Measurements from ENCODE around the gene TNRC6C. TPM values are rescaled to one million over a fixed set of nuclear protein-coding genes. Genes with fewer than 3 reads are reported as not detected.

TNRC6C gene
- total and polyA plus RNA-seq, 9 donors = 8.1 to 11.1 (median 8.8) TPM

GRCh38 chr17:78142119-78142861, 183.8 kb downstream of the TNRC6C start:
- DNase-seq = no peak
- Histone ChIP-seq H3K9me3 (replicated peaks; ENCODE audit: control insufficient read depth, low read depth, low read length) (no peaks in the 10 kb centered on the region), H3K27me3 (ENCODE audit: control insufficient read depth, insufficient read depth, low read length) (no peaks in the 10 kb centered on the region), H3K4me3 (ENCODE audit: low read length) (no peak overlapping the region), H3K27ac (ENCODE audit: low read length) (no peak overlapping the region), H3K4me1 (ENCODE audit: control insufficient read depth, insufficient read depth, low read length) (peaks cover 57% of the 10 kb centered on the region), H3K36me3 (ENCODE audit: control insufficient read depth, insufficient read depth, low read length) (no peaks in the 10 kb centered on the region)
- WGBS (ENCODE audit: insufficient coverage) = 43% methylated on average over 6 of the region's 16 CpGs

DNA sequence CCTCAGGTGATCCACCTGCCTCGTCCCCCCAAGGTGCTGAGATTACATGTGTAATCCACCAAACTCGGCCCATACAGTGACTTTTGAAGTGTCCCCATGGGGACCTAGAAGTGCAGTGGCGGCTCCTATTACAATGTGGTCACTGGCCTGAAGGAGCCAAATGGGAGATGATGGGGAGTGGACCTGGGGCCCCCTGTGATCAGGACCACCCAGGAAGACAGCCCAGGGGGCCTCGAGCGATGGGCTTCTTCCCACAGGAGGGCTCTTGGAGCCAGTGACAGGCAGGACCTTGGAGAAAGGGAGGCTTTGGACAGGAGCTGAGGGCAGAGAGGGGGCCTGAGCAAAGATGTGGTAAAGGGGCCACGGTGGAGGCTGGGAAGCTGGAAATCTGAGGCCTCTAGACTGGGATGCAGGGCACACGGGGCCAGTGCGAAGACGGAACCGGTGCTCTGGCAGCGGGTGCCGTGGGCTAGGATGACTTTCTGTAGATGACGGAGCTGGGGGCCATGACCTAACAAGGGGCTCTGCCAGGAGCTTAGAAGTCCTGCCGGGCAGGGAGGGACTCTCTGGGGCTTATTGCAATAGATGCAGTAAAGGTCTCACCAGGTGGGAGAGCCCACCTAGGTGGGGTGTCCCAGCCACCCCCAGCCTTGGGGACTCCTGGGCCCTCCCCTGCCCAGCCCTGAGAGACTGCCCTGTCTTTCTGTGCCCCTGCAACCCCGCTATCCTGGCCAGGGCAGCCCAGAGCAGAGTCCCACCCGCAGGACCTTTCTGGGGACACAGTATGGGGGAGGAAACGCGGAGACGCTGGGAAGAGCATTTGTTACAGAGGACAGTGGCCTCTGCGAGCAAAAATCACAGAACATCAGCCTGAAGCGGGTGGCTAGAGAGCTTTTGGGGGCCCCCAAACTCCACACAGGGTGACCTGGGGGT, 185.0 kb downstream of the TNRC6C start:
- WGBS (ENCODE audit: insufficient coverage) = 79% methylated on average over 16 of the region's 21 CpGs
- no peak for DNase-seq
- Histone ChIP-seq H3K27me3 (ENCODE audit: control insufficient read depth, insufficient read depth, low read length) (no peaks in the 10 kb centered on the region), H3K27ac (ENCODE audit: low read length) (peak overlapping the region; percentile 50), H3K36me3 (ENCODE audit: control insufficient read depth, insufficient read depth, low read length) (no peaks in the 10 kb centered on the region), H3K4me1 (ENCODE audit: control insufficient read depth, insufficient read depth, low read length) (peaks cover 60% of the 10 kb centered on the region), H3K9me3 (replicated peaks; ENCODE audit: control insufficient read depth, low read depth, low read length) (no peaks in the 10 kb centered on the region), H3K4me3 (ENCODE audit: low read length) (no peak overlapping the region)

DNA sequence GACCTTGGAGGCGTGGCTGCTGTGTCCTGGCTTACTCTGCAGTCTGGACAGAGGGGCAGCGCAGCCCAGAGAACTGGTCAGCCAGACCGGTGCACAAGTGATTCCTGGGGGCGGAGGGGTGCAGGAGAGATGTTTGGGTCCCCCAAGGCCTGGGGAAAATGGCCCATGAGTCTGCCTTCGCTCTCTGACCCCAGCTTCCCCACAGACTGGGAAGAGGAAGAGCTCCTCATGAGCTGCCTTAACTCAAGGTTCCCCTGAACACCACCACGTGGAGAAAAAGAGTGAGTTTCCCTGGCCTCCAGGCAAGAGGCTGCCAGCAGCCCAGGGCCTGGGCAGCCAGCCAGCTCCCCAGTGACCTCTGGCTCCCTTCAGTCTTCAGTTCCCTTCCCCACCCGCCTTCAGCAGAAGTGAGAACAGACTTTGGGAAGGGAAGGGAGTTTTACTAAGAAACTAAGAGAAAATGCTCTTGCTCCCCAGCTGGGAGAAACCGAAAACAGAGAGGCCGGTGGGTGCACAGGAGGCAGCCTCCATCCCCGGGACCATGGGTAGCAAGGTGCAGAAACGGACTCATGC, 185.7 kb downstream of the TNRC6C start:
- DNase-seq = peak; percentile 95
- 40% methylated on average over 9 of the region's 11 CpGs for WGBS (ENCODE audit: insufficient coverage)
- no peaks in the 10 kb centered on the region for H3K9me3 ChIP-seq (replicated peaks; ENCODE audit: control insufficient read depth, low read depth, low read length)
- no peaks in the 10 kb centered on the region for H3K36me3 ChIP-seq (ENCODE audit: control insufficient read depth, insufficient read depth, low read length)
- H3K4me3 ChIP-seq (ENCODE audit: low read length) = no peak overlapping the region
- H3K4me1 ChIP-seq (ENCODE audit: control insufficient read depth, insufficient read depth, low read length) = peaks cover 64% of the 10 kb centered on the region
- peak overlapping the region; percentile 50 for H3K27ac ChIP-seq (ENCODE audit: low read length)
- H3K27me3 ChIP-seq (ENCODE audit: control insufficient read depth, insufficient read depth, low read length) = no peaks in the 10 kb centered on the region

GRCh38 chr17:78144736-78145641, 186.5 kb downstream of the TNRC6C start:
- peaks cover 64% of the 10 kb centered on the region for H3K4me1 ChIP-seq (ENCODE audit: control insufficient read depth, insufficient read depth, low read length)
- H3K9me3 ChIP-seq (replicated peaks; ENCODE audit: control insufficient read depth, low read depth, low read length) = no peaks in the 10 kb centered on the region
- DNase-seq = peak; percentile 86
- peak overlapping the region; percentile 72 for H3K27ac ChIP-seq (ENCODE audit: low read length)
- no peaks in the 10 kb centered on the region for H3K36me3 ChIP-seq (ENCODE audit: control insufficient read depth, insufficient read depth, low read length)
- 42% methylated on average over 17 of the region's 18 CpGs for WGBS (ENCODE audit: insufficient coverage)
- H3K4me3 ChIP-seq (ENCODE audit: low read length) = no peak overlapping the region
- H3K27me3 ChIP-seq (ENCODE audit: control insufficient read depth, insufficient read depth, low read length) = no peaks in the 10 kb centered on the region

- H3K4me1 ChIP-seq (ENCODE audit: control insufficient read depth, insufficient read depth, low read length) = peaks cover 57% of the 10 kb centered on the region
Observed at GRCh38 chr17:78146471-78146869, 188.0 kb downstream of the TNRC6C start.

GRCh38 chr17:78146881-78147280, 188.4 kb downstream of the TNRC6C start:
- Histone ChIP-seq H3K4me1 (ENCODE audit: control insufficient read depth, insufficient read depth, low read length) (peaks cover 57% of the 10 kb centered on the region), H3K9me3 (replicated peaks; ENCODE audit: control insufficient read depth, low read depth, low read length) (no peaks in the 10 kb centered on the region), H3K27ac (ENCODE audit: low read length) (no peak overlapping the region), H3K4me3 (ENCODE audit: low read length) (no peak overlapping the region), H3K36me3 (ENCODE audit: control insufficient read depth, insufficient read depth, low read length) (no peaks in the 10 kb centered on the region), H3K27me3 (ENCODE audit: control insufficient read depth, insufficient read depth, low read length) (no peaks in the 10 kb centered on the region)
- no peak for DNase-seq
- WGBS (ENCODE audit: insufficient coverage) = 70% methylated on average over 2 of the region's 6 CpGs

More at GRCh38 chr17:78146471-78146869, 188.0 kb downstream of the TNRC6C start:
- 100% methylated on average over 1 of the region's 7 CpGs for WGBS (ENCODE audit: insufficient coverage)
- H3K27ac ChIP-seq (ENCODE audit: low read length) = no peak overlapping the region
- H3K36me3 ChIP-seq (ENCODE audit: control insufficient read depth, insufficient read depth, low read length) = no peaks in the 10 kb centered on the region
- no peak for DNase-seq
- H3K4me3 ChIP-seq (ENCODE audit: low read length) = no peak overlapping the region
- no peaks in the 10 kb centered on the region for H3K27me3 ChIP-seq (ENCODE audit: control insufficient read depth, insufficient read depth, low read length)
- H3K9me3 ChIP-seq (replicated peaks; ENCODE audit: control insufficient read depth, low read depth, low read length) = no peaks in the 10 kb centered on the region

DNA sequence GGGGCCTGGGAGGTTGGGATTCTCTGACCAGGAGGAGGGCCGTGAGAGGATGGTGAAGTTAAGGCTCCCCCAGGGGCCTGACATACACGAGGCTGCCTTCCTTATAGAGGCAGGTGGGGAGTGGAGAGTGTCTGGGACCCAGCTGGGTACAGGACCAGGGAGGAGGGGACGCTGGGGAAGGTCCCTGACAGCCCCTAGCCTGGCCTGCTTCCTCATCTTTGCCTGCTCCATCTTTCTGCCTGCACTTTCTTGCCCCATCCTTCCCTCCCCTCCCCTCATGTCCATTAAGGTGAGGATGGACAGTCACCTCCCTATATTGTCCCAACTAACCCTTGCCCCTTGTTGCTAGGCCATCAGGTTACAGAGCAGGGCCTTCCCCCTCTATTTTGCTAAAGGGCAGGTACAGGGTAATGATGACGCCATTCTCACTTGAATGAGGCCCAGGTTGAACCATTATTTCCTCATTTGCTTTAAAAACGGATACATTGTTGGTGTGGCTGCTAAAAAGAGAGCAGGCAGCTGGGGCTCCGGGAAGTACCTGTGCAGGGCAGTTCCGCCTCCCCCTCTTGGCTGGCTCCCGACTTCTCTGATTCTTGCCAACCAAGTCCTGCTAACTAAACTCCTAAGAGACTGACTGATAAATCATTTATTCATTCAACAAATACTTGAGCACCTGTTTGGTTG, 189.0 kb downstream of the TNRC6C start:
- whole genome bisulfite sequencing (ENCODE audit: insufficient coverage) = 68% methylated on average over 6 of the region's 8 CpGs
- H3K36me3 ChIP-seq (ENCODE audit: control insufficient read depth, insufficient read depth, low read length) = no peaks in the 10 kb centered on the region
- H3K4me3 ChIP-seq (ENCODE audit: low read length) = no peak overlapping the region
- no peak for DNase-seq
- peaks cover 51% of the 10 kb centered on the region for H3K4me1 ChIP-seq (ENCODE audit: control insufficient read depth, insufficient read depth, low read length)
- H3K9me3 ChIP-seq (replicated peaks; ENCODE audit: control insufficient read depth, low read depth, low read length) = no peaks in the 10 kb centered on the region
- no peaks in the 10 kb centered on the region for H3K27me3 ChIP-seq (ENCODE audit: control insufficient read depth, insufficient read depth, low read length)
- no peak overlapping the region for H3K27ac ChIP-seq (ENCODE audit: low read length)

DNA sequence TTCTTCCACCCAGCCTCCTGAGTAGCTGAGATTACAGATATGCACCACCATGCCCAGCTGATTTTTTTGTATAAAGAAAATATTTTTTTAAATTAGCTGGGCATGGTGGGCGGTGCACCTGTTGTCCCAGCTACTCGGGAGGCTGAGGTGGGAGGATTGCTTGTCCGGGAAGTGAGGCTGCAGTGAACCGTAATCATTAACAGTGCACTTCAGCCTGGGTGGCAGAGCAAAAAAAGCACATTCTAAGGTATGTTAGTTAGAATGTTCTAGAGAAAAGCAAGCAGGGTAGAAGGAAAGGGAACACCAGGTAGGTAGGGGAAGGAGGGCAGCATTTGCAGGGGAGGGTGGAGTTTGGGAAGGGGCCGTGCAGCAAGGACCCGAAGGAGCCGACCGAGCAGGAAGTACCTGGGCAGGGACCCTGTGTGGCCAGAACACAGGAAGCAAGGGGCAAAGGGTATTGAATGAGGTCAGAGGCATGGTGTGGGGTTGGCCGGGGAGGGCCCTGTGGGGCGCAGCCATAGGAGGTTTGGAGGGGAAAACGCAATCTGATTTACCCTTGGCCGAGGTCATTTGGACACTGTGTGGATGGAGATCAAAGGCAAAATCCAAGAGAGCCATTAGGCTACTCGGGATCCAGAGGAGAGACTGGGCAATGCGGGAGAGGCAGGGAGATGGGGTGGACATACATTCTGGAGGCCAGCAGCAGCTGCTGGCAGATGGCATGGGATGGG, 189.9 kb downstream of the TNRC6C start:
- DNase-seq = no peak
- 51% methylated on average over 14 of the region's 14 CpGs for WGBS (ENCODE audit: insufficient coverage)
- Histone ChIP-seq H3K9me3 (replicated peaks; ENCODE audit: control insufficient read depth, low read depth, low read length) (no peaks in the 10 kb centered on the region), H3K27me3 (ENCODE audit: control insufficient read depth, insufficient read depth, low read length) (no peaks in the 10 kb centered on the region), H3K4me3 (ENCODE audit: low read length) (no peak overlapping the region), H3K4me1 (ENCODE audit: control insufficient read depth, insufficient read depth, low read length) (peaks cover 45% of the 10 kb centered on the region), H3K27ac (ENCODE audit: low read length) (no peak overlapping the region), H3K36me3 (ENCODE audit: control insufficient read depth, insufficient read depth, low read length) (no peaks in the 10 kb centered on the region)

All from muscle of leg (tissue), 11 donors.